Mesodermal cell (in vitro differentiated cells): ENCODE results near the gene IQCC.

Experiments
- H3K27ac ChIP-seq: 2 replicates; pipeline ENCODE4 v1.7.0; 2013; ENCODE audit warnings: mild to moderate bottlenecking, low read depth, low read length, moderate library complexity; ENCODE audit not compliant: severe bottlenecking
- H3K36me3 ChIP-seq: 2 replicates; pipeline ENCODE4 v1.7.1; 2013; ENCODE audit warnings: mild to moderate bottlenecking, low read length, moderate library complexity; ENCODE audit not compliant: control insufficient read depth, insufficient read depth
- H3K4me1 ChIP-seq: one replicate; pipeline ENCODE4 v1.7.1; 2013; ENCODE audit warnings: mild to moderate bottlenecking, low read length; ENCODE audit not compliant: insufficient read depth, control insufficient read depth, poor library complexity, severe bottlenecking
- H3K4me3 ChIP-seq: 2 replicates; pipeline ENCODE4 v1.7.0; 2013; ENCODE audit warnings: low read length, control low read depth, mild to moderate bottlenecking; ENCODE audit not compliant: insufficient read depth, poor library complexity, severe bottlenecking; ENCODE audit errors: extremely low read depth
- H3K9me3 ChIP-seq: 2 replicates; pipeline ENCODE4 v1.7.1; 2013; ENCODE audit warnings: mild to moderate bottlenecking, low read length, moderate library complexity; ENCODE audit not compliant: control insufficient read depth
- WGBS, 2 experiments: methylation state at CpG; one replicate each; pipeline ENCODE4 v1.1.5; 2013; ENCODE audit warnings: missing lambda C conversion rate in 2 of 2; ENCODE audit not compliant: insufficient coverage in 2 of 2; 5-methylcytosine and 5-hydroxymethylcytosine counted together

The IQCC gene

GRCh38 chr1:32195531-32195930 is 9.9 kb upstream of the IQCC start:
- H3K36me3 ChIP-seq = peaks cover 77% of the 10 kb centered on the region
- H3K9me3 ChIP-seq = no peaks in the 10 kb centered on the region
- WGBS, 2 experiments = 100% methylated on average over 2 to 3 of the region's 3 CpGs
- no peak overlapping the region for H3K4me3 ChIP-seq
- no peak overlapping the region for H3K27ac ChIP-seq
- peaks cover 10% of the 10 kb centered on the region for H3K4me1 ChIP-seq

GRCh38 chr1:32195972-32196823 is 9.3 kb upstream of the IQCC start:
- peaks cover 70% of the 10 kb centered on the region for H3K36me3 ChIP-seq
- H3K4me3 ChIP-seq = no peak overlapping the region
- H3K9me3 ChIP-seq = no peaks in the 10 kb centered on the region
- H3K27ac ChIP-seq = no peak overlapping the region
- H3K4me1 ChIP-seq = peaks cover 10% of the 10 kb centered on the region

- Histone ChIP-seq H3K27ac (no peak overlapping the region), H3K9me3 (no peaks in the 10 kb centered on the region), H3K36me3 (peaks cover 62% of the 10 kb centered on the region), H3K4me3 (no peak overlapping the region), H3K4me1 (peaks cover 10% of the 10 kb centered on the region)
- no CpG with 5 or more reads among the region's 1 CpG for WGBS, 2 experiments
These were observed 8.4 kb upstream of the IQCC start for GRCh38 chr1:32197074-32197473.

- WGBS, 2 experiments = 89 to 90% methylated on average over 2 to 4 of the region's 6 CpGs
- no peak overlapping the region for H3K4me3 ChIP-seq
- peaks cover 54% of the 10 kb centered on the region for H3K36me3 ChIP-seq
- no peak overlapping the region for H3K27ac ChIP-seq
- peaks cover 10% of the 10 kb centered on the region for H3K4me1 ChIP-seq
- H3K9me3 ChIP-seq = no peaks in the 10 kb centered on the region
These were observed 7.6 kb upstream of the IQCC start for GRCh38 chr1:32197837-32198236.

- Histone ChIP-seq H3K4me3 (no peak overlapping the region), H3K4me1 (peaks cover 10% of the 10 kb centered on the region), H3K36me3 (peaks cover 48% of the 10 kb centered on the region), H3K9me3 (no peaks in the 10 kb centered on the region), H3K27ac (peak overlapping the region; percentile 16)
- 87 to 100% methylated on average over 2 to 3 of the region's 3 CpGs for WGBS, 2 experiments
These were observed 7.0 kb upstream of the IQCC start for GRCh38 chr1:32198237-32199042.

- H3K27ac ChIP-seq = peak overlapping the region; percentile 29
These were observed 6.3 kb upstream of the IQCC start for GRCh38 chr1:32199043-32199716.

GRCh38 chr1:32199717-32200072 is 5.8 kb upstream of the IQCC start:
- H3K4me1 ChIP-seq = peaks cover 10% of the 10 kb centered on the region
- peak overlapping the region; percentile 55 for H3K4me3 ChIP-seq
- H3K27ac ChIP-seq = peak overlapping the region; percentile 88
- no peaks in the 10 kb centered on the region for H3K9me3 ChIP-seq
- 62 to 63% methylated on average over 2 to 3 of the region's 6 CpGs for WGBS, 2 experiments
- peaks cover 35% of the 10 kb centered on the region for H3K36me3 ChIP-seq

More at GRCh38 chr1:32199043-32199716, 6.3 kb upstream of the IQCC start:
- Histone ChIP-seq H3K4me1 (peaks cover 10% of the 10 kb centered on the region), H3K9me3 (no peaks in the 10 kb centered on the region), H3K4me3 (no peak overlapping the region), H3K36me3 (peaks cover 40% of the 10 kb centered on the region)
- 79 to 92% methylated on average over 2 of the region's 4 CpGs for whole genome bisulfite sequencing, 2 experiments

GRCh38 chr1:32200226-32201010 is 5.1 kb upstream of the IQCC start, which contains the start of gene CCDC28B:
Gene CCDC28B (plus strand): TSS chr1:32200595. CDS start chr1:32201936, 1,341 bp downstream.
- peak within 1 kb of the TSS; percentile 55 for H3K4me3 ChIP-seq
- WGBS, 2 experiments = 0% methylated on average over 16 to 19 of the region's 34 CpGs
- H3K36me3 ChIP-seq = peaks cover 28% of the 10 kb centered on the region
- H3K27ac ChIP-seq = peak within 1 kb of the TSS; percentile 88
- no peaks in the 10 kb centered on the region for H3K9me3 ChIP-seq
- H3K4me1 ChIP-seq = peaks cover 10% of the 10 kb centered on the region

- 6 to 15% methylated on average over 9 to 19 of the region's 26 CpGs for WGBS, 2 experiments
- Histone ChIP-seq H3K4me1 (peaks cover 10% of the 10 kb centered on the region), H3K27ac (peak overlapping the region; percentile 88), H3K9me3 (no peaks in the 10 kb centered on the region), H3K36me3 (peaks cover 20% of the 10 kb centered on the region), H3K4me3 (peak overlapping the region; percentile 55)
These were observed 4.2 kb upstream of the IQCC start for GRCh38 chr1:32201011-32201855.
